ENCODE data around the gene KCNK13.

Gene KCNK13

GRCh38 chr14:90126260-90126659, 64.5 kb downstream of the KCNK13 start:
- no peak for DNase-seq (ENCODE audit: low read depth in 1 of 2, low spot score in 1 of 2)

GRCh38 chr14:90132821-90133570, 71.2 kb downstream of the KCNK13 start:
- DNase-seq (ENCODE audit: low read depth in 1 of 2, low spot score in 1 of 2), result no peak

GRCh38 chr14:90136904-90137303, 75.1 kb downstream of the KCNK13 start:
- no peak for DNase-seq (ENCODE audit: low read depth in 1 of 2, low spot score in 1 of 2)

- no peak for DNase-seq (ENCODE audit: low read depth in 1 of 2, low spot score in 1 of 2)
Measured at GRCh38 chr14:90137807-90138206, 76.0 kb downstream of the KCNK13 start.

- no peak for DNase-seq (ENCODE audit: low read depth in 1 of 2, low spot score in 1 of 2)
Measured at GRCh38 chr14:90139199-90139598, 77.4 kb downstream of the KCNK13 start.

- no peak for DNase-seq (ENCODE audit: low read depth in 1 of 2, low spot score in 1 of 2)
Measured at GRCh38 chr14:90140298-90140955, 78.6 kb downstream of the KCNK13 start.

GRCh38 chr14:90140956-90141316, 79.1 kb downstream of the KCNK13 start:
- DNase-seq (ENCODE audit: low read depth in 1 of 2, low spot score in 1 of 2), result no peak

- no peak for DNase-seq (ENCODE audit: low read depth in 1 of 2, low spot score in 1 of 2)
Measured at GRCh38 chr14:90153429-90153828, 91.6 kb downstream of the KCNK13 start.

GRCh38 chr14:90154110-90154509, 92.3 kb downstream of the KCNK13 start:
- no peak for DNase-seq (ENCODE audit: low read depth in 1 of 2, low spot score in 1 of 2)

- DNase-seq (ENCODE audit: low read depth in 1 of 2, low spot score in 1 of 2), result no peak
Measured at GRCh38 chr14:90159146-90159545, 97.4 kb downstream of the KCNK13 start.

GRCh38 chr14:90159688-90160087, 97.9 kb downstream of the KCNK13 start:
- no peak for DNase-seq (ENCODE audit: low read depth in 1 of 2, low spot score in 1 of 2)

GRCh38 chr14:90161129-90161528, 99.3 kb downstream of the KCNK13 start:
- DNase-seq (ENCODE audit: low read depth in 1 of 2, low spot score in 1 of 2), result no peak

- DNase-seq (ENCODE audit: low read depth in 1 of 2, low spot score in 1 of 2), result no peak
Measured at GRCh38 chr14:90168425-90169105, 106.8 kb downstream of the KCNK13 start.

GRCh38 chr14:90175631-90176030, 113.8 kb downstream of the KCNK13 start:
- DNase-seq (ENCODE audit: low read depth in 1 of 2, low spot score in 1 of 2), result no peak

- no peak for DNase-seq (ENCODE audit: low read depth in 1 of 2, low spot score in 1 of 2)
Measured at GRCh38 chr14:90177539-90178189, 115.9 kb downstream of the KCNK13 start.

- no peak for DNase-seq (ENCODE audit: low read depth in 1 of 2, low spot score in 1 of 2)
Measured at GRCh38 chr14:90179357-90179756, 117.6 kb downstream of the KCNK13 start.

- DNase-seq (ENCODE audit: low read depth in 1 of 2, low spot score in 1 of 2), result no peak
Measured at GRCh38 chr14:90179809-90180779, 118.3 kb downstream of the KCNK13 start.

- DNase-seq (ENCODE audit: low read depth in 1 of 2, low spot score in 1 of 2), result no peak
Measured at GRCh38 chr14:90184094-90184493, 122.3 kb downstream of the KCNK13 start.

- DNase-seq (ENCODE audit: low read depth in 1 of 2, low spot score in 1 of 2), result no peak
Measured at GRCh38 chr14:90184571-90185266, 122.9 kb downstream of the KCNK13 start.

- no peak for DNase-seq (ENCODE audit: low read depth in 1 of 2, low spot score in 1 of 2)
Measured at GRCh38 chr14:90188588-90188987, 126.8 kb downstream of the KCNK13 start.
